Islet of Langerhans (tissue), 1 donor: ENCODE measurements around the gene GIT1.

ENCODE experiments used
- FAIRE-seq: peaks from one replicate; lab custom pipeline; 2011; peaks lifted over from hg19 to GRCh38; lab: Jason Lieb, UNC

Gene GIT1

GRCh38 chr17:29593591-29594518, 4.4 kb upstream of the GIT1 start:
- FAIRE-seq: no peak

- no peak for FAIRE-seq
Measured at GRCh38 chr17:29592850-29593551, 3.6 kb upstream of the GIT1 start, which contains the start of gene ANKRD13B. Gene ANKRD13B, plus strand, starts transcription at chr17:29593132. Its CDS starts 490 bp downstream, at chr17:29593622.

- FAIRE-seq: no peak
Measured at GRCh38 chr17:29591737-29592608, 2.5 kb upstream of the GIT1 start.

- FAIRE-seq: no peak
Measured at GRCh38 chr17:29591146-29591736, 1.8 kb upstream of the GIT1 start.

- no peak for FAIRE-seq
Measured at GRCh38 chr17:29590411-29591145, 1.1 kb upstream of the GIT1 start.

GRCh38 chr17:29588562-29589411, 661 bp downstream of the GIT1 start:
- FAIRE-seq: no peak

GRCh38 chr17:29588017-29588561, 1.4 kb downstream of the GIT1 start:
- no peak for FAIRE-seq

- FAIRE-seq: no peak
Measured at GRCh38 chr17:29587591-29587990, 1.9 kb downstream of the GIT1 start.

GRCh38 chr17:29586676-29587469, 2.6 kb downstream of the GIT1 start:
- no peak for FAIRE-seq

GRCh38 chr17:29585080-29585751, 4.2 kb downstream of the GIT1 start:
- no peak for FAIRE-seq

GRCh38 chr17:29584452-29585079, 4.9 kb downstream of the GIT1 start:
- no peak for FAIRE-seq

- no peak for FAIRE-seq
Measured at GRCh38 chr17:29583324-29584248, 5.9 kb downstream of the GIT1 start.

GRCh38 chr17:29582772-29583171, 6.7 kb downstream of the GIT1 start:
- no peak for FAIRE-seq

- FAIRE-seq: no peak
Measured at GRCh38 chr17:29582254-29582765, 7.1 kb downstream of the GIT1 start.

GRCh38 chr17:29581583-29582253, 7.7 kb downstream of the GIT1 start:
- FAIRE-seq: no peak
